ENCODE results near the gene PIK3C2A. TPM values are rescaled to one million over a fixed set of nuclear protein-coding genes. Genes with fewer than 3 reads are reported as not detected.

Gene PIK3C2A
- polyA plus RNA-seq, 1 of the 3 experiments (the other 2 are of a cell fraction) = 9.3 TPM

GRCh38 chr11:17165247-17165890 lies 42.4 kb downstream of the PIK3C2A start:
- Histone ChIP-seq H3K9me2 (no peaks in the 10 kb centered on the region), H3K4me1 (ENCODE audit: control insufficient read depth in 1 of 2, insufficient read depth in 2 of 2, low read depth in 1 of 2, low read length in 1 of 2) (peaks cover 0 to 5% of the 10 kb centered on the region in 2 experiments; a peak in 1 of 4 replicates), H2AFZ (ENCODE audit: low read depth) (no peak overlapping the region), H3K9ac (no peak overlapping the region), H3F3A (replicated peaks; ENCODE audit: insufficient read depth) (peaks cover 5% of the 10 kb centered on the region), H3K4me2 (no peak overlapping the region), H3K4me3 (ENCODE audit: low read depth in 2 of 2, low read length in 1 of 2) (no peak overlapping the region), H3K36me3 (replicated peaks in 1 of 2; ENCODE audit: control insufficient read depth in 1 of 2, insufficient read depth in 2 of 2, low read length in 1 of 2) (peaks cover 15 to 28% of the 10 kb centered on the region in 2 experiments), H3K27ac (ENCODE audit: low read depth in 2 of 2, low read length in 1 of 2) (no peak overlapping the region), H4K20me1 (ENCODE audit: insufficient read depth) (peaks cover 6% of the 10 kb centered on the region; the same call in 1 of the 2 replicates), H3K9me3 (no peaks in the 10 kb centered on the region), H3K27me3 (ENCODE audit: insufficient read depth) (no peaks in the 10 kb centered on the region), H3K79me2 (ENCODE audit: insufficient read depth) (peaks cover 82% of the 10 kb centered on the region)
- DNase-seq = no peak
- no peak for TF ChIP-seq CHD2 (IDR thresholded peaks at IDR 0.05; ENCODE audit: low read length, partially characterized antibody)
- TF ChIP-seq GATA2 (CRISPR knock-in tag; IDR thresholded peaks at IDR 0.05) = no peak
- no peak for TF ChIP-seq JUND (IDR thresholded peaks at IDR 0.05)
- TF ChIP-seq FOSL2 (IDR thresholded peaks at IDR 0.05; ENCODE audit: borderline replicate concordance, low read depth) = no peak
- TF ChIP-seq TCF12 (IDR thresholded peaks at IDR 0.05) = no peak
- TF ChIP-seq NRF1 (IDR thresholded peaks at IDR 0.05; ENCODE audit: low read depth, low read length) = no peak
- no peak for TF ChIP-seq RXRA (IDR thresholded peaks at IDR 0.05; ENCODE audit: borderline replicate concordance, low read depth)
- TF ChIP-seq, protein P1, sequence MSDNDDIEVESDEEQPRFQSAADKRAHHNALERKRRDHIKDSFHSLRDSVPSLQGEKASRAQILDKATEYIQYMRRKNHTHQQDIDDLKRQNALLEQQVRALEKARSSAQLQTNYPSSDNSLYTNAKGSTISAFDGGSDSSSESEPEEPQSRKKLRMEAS (IDR thresholded peaks at IDR 0.05; ENCODE audit: low read depth) = no peak
- TF ChIP-seq, protein P2, sequence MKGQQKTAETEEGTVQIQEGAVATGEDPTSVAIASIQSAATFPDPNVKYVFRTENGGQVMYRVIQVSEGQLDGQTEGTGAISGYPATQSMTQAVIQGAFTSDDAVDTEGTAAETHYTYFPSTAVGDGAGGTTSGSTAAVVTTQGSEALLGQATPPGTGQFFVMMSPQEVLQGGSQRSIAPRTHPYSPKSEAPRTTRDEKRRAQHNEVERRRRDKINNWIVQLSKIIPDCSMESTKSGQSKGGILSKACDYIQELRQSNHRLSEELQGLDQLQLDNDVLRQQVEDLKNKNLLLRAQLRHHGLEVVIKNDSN (IDR thresholded peaks at IDR 0.05; ENCODE audit: borderline replicate concordance, low read depth) = no peak
- no peak for TF ChIP-seq NFIC (IDR thresholded peaks at IDR 0.05; ENCODE audit: borderline replicate concordance)
- TF ChIP-seq GABPA (IDR thresholded peaks at IDR 0.05; ENCODE audit: low read depth) = no peak
- TF ChIP-seq TAF1 (IDR thresholded peaks at IDR 0.05; ENCODE audit: borderline replicate concordance, low read depth, low read length) = no peak
- no peak for TF ChIP-seq ELF1 (IDR thresholded peaks at IDR 0.05)
- no peak for TF ChIP-seq YY1 (IDR thresholded peaks at IDR 0.05; ENCODE audit: low read depth)
- CTCF ChIA-PET = interaction anchor here (1.2 kb wide), 1 partner anchor 7 kb away, joined by 3 read pairs; no protein-coding TSS in a partner anchor
- POLR2A ChIA-PET = no interaction called here
- WGBS (ENCODE audit: low lambda C conversion rate) = 96% methylated on average over 11 of the region's 11 CpGs

DNA sequence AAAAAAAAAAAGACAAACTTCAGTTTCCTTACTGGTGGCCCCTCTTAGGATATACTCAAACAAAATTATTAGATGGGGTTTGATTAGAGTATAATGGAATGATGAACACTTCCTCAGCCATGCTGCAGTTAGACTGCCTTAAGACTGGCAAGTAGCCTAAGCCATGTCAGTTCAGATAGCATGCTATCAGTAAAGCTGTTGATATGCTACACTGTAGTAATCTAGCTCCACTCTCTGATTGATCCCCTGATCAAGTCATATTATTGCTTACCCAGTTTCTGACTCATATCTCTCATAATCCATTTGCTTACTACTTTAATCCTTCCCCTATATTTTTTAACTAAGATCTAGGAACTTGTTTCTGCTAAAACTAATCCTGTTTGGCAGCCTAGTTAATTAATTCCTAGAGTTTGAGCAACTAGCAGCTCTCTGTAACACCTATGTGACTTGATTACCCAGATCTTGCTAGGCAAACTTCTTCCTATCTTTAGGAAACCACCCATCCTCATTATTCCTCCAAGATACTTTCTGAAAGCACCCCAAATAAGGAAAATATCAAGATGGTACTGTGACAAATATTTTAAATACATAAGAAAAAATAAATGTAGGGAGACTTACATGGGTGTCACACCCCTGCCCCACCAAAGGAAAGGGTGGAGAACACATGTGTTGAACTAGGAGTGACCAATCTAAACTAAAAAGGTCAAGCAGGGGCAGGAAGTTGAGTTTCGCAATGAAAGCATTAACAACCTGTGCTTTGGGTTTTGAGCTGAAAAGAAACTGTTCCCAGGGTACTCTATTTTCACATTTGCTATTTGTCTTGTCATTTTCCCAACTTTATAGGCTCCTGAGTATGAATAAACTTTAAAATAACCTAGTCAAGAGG lies 43.2 kb downstream of the PIK3C2A start:
- Histone ChIP-seq H3K36me3 (replicated peaks in 1 of 2; ENCODE audit: control insufficient read depth in 1 of 2, insufficient read depth in 2 of 2, low read length in 1 of 2) (peaks cover 15 to 27% of the 10 kb centered on the region in 2 experiments), H3K9me3 (no peaks in the 10 kb centered on the region), H2AFZ (ENCODE audit: low read depth) (no peak overlapping the region), H3K27me3 (ENCODE audit: insufficient read depth) (no peaks in the 10 kb centered on the region), H3K27ac (ENCODE audit: low read depth in 2 of 2, low read length in 1 of 2) (no peak overlapping the region), H4K20me1 (ENCODE audit: insufficient read depth) (peaks cover 7% of the 10 kb centered on the region; the same call in 1 of the 2 replicates), H3K4me2 (no peak overlapping the region), H3K4me3 (ENCODE audit: low read depth in 2 of 2, low read length in 1 of 2) (no peak overlapping the region), H3K79me2 (ENCODE audit: insufficient read depth) (peaks cover 81% of the 10 kb centered on the region), H3F3A (replicated peaks; ENCODE audit: insufficient read depth) (peaks cover 5% of the 10 kb centered on the region), H3K9ac (no peak overlapping the region), H3K4me1 (ENCODE audit: control insufficient read depth in 1 of 2, insufficient read depth in 2 of 2, low read depth in 1 of 2, low read length in 1 of 2) (peaks cover 0 to 5% of the 10 kb centered on the region in 2 experiments; a peak in 1 of 4 replicates), H3K9me2 (no peaks in the 10 kb centered on the region)
- ChIA-PET POLR2A (no interaction called here), CTCF (interaction anchor here (1.2 kb wide), 1 partner anchor 8 kb away, joined by 3 read pairs; no protein-coding TSS in a partner anchor)
- DNase-seq = no peak
- 95% methylated on average over 1 of the region's 1 CpG for WGBS (ENCODE audit: low lambda C conversion rate)
- TF ChIP-seq RXRA (IDR thresholded peaks at IDR 0.05; ENCODE audit: borderline replicate concordance, low read depth) (no peak), MEF2A (IDR thresholded peaks at IDR 0.05; ENCODE audit: borderline replicate concordance, low read depth) (no peak), USF2 (IDR thresholded peaks at IDR 0.05; ENCODE audit: borderline replicate concordance, low read depth, low read length) (no peak), MXI1 (IDR thresholded peaks at IDR 0.05; ENCODE audit: low read depth, low read length) (no peak), IRF3 (IDR thresholded peaks at IDR 0.05; ENCODE audit: low read depth, low read length) (no peak), NRF1 (IDR thresholded peaks at IDR 0.05; ENCODE audit: low read depth, low read length) (no peak), FOXJ3 (CRISPR knock-in tag; IDR thresholded peaks at IDR 0.05) (no peak), FOSL2 (IDR thresholded peaks at IDR 0.05; ENCODE audit: borderline replicate concordance, low read depth) (no peak)
- TF ChIP-seq, protein P2 (IDR thresholded peaks at IDR 0.05; ENCODE audit: borderline replicate concordance, low read depth) = no peak
- TF ChIP-seq, protein P3, sequence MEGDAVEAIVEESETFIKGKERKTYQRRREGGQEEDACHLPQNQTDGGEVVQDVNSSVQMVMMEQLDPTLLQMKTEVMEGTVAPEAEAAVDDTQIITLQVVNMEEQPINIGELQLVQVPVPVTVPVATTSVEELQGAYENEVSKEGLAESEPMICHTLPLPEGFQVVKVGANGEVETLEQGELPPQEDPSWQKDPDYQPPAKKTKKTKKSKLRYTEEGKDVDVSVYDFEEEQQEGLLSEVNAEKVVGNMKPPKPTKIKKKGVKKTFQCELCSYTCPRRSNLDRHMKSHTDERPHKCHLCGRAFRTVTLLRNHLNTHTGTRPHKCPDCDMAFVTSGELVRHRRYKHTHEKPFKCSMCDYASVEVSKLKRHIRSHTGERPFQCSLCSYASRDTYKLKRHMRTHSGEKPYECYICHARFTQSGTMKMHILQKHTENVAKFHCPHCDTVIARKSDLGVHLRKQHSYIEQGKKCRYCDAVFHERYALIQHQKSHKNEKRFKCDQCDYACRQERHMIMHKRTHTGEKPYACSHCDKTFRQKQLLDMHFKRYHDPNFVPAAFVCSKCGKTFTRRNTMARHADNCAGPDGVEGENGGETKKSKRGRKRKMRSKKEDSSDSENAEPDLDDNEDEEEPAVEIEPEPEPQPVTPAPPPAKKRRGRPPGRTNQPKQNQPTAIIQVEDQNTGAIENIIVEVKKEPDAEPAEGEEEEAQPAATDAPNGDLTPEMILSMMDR (IDR thresholded peaks at IDR 0.05) = no peak
